CD4-positive, alpha-beta T cell treated with Interleukin-2 at 100 ng/mL for 4 hours (primary cell): Measurements from ENCODE around the gene CHST8.
"Not testable (repeated sequence)": the region's sequence is repeated elsewhere in the genome, so short reads cannot be mapped to it uniquely, and the experiment has no call there.

ENCODE experiments used
- DNase-seq: peaks from one replicate; pipeline ENCODE4 v3.0.0-alpha.2; 2020; ENCODE audit warnings: low spot score

Gene CHST8

DNA sequence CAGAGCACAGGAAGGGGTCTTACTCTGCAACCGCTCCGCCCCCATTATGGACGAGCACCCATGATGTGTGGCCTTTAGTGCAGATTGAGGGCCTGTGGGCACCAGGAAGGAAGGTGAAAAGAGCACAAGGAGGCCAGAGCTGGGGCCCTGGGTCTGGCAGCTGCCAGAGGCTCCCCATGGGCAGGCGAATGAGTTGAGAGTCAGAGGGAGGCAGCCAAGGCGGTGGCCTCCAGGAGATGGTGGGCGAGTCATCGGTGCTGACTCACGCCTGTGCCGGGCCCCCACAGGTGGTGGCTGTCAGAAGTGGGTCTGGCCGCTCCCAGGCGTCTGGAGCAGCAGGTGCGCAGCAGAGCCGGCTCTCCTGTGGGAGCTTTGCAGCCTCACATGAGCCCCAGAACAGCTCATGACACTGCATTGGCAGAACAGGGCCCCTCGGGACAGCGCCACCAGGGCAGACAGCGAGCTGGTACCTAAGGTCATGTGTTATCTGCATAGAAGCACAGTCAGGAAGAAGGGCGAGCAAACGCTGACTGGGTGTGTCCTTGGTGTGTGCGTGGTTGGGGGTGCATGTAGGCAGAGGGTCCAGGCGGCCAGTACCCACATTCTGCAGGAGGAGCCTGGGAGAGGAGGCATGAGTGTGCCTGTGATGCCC is 68.8 kb downstream of the CHST8 start:
- no peak for DNase-seq

DNA sequence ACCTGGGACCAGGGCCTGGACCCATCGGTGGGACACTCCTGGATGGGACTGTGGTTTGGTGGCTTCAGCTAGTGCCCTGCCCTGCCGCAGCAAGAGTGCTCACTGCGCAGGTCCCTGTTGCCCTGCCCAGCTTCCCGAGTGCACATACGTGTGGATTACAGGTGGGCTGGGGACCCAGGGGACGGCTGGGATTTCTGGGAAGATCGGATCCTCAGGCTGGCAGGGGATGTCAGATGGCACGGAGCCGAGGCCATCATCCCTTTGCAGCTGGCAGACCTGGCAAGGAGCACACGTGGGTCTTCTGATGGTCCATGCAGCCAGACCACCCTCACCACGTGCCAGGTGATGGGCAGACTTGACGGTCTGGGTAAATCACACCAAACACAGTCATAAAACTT is 69.3 kb downstream of the CHST8 start:
- DNase-seq: no peak

DNA sequence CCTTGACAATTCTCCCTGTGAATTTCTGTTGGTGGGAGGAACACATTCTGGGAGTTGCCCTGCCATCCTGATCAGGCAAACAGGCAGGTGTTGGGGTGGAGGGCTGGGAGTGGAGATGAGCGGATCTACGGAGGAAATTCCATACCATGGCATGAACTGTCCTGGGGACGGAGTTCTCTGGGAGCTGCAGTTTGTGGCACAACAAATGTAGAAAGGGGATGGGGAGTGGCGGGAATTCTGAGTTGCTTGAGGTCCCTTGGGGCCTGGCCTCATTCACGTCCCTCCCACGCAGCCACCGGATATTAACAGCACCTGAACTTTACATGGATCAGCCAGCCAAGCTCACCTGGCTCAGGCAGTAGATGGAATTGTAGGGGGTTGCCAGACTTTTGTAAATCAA is 70.0 kb downstream of the CHST8 start:
- no peak for DNase-seq

DNA sequence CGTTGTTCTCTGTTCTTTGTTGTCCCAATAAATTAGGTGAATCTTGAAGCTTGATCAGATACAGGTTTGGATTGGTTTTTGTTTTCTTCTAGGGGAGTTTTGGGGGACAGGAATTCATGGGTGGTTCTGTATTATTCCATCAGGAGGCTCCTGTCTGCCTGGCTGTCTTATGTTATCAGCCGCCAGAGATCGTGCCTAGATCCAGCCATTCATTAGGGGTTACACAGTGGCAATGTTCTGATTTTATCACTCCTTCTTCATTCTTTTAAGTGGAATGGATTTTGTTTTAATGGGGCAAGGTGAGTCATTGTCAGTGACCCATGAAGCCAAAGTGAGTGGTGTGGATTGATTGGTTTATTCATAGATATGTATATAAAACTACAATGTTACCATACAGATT is 71.9 kb downstream of the CHST8 start:
- no peak for DNase-seq

DNA sequence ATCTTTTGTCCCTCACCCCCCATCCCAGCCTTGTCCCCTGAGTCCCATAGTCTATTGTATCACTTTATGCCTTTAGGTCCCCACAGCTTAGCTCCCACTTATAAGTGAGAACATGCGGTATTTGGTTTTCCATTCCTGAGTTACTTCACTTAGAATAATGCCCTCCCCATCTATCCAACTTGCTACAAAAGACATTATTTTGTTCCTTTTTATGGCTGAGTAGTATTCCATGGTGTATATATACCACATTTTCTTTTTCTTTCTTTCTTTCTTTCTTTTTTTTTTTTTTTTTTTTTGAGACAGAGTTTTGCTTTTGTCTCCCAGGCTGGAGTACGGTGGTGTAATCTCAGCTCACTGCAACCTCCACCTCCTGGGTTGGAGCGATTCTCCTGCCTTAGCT is 73.8 kb downstream of the CHST8 start:
- not testable (repeated sequence) for DNase-seq

- no peak for DNase-seq
Measured at GRCh38 chr19:33697766-33698165, 76.0 kb downstream of the CHST8 start.

- no peak for DNase-seq
Measured at GRCh38 chr19:33698576-33699435, 77.1 kb downstream of the CHST8 start.

- no peak for DNase-seq
Measured at GRCh38 chr19:33699754-33700407, 78.1 kb downstream of the CHST8 start.

GRCh38 chr19:33700408-33701013 is 78.8 kb downstream of the CHST8 start:
- no peak for DNase-seq

DNA sequence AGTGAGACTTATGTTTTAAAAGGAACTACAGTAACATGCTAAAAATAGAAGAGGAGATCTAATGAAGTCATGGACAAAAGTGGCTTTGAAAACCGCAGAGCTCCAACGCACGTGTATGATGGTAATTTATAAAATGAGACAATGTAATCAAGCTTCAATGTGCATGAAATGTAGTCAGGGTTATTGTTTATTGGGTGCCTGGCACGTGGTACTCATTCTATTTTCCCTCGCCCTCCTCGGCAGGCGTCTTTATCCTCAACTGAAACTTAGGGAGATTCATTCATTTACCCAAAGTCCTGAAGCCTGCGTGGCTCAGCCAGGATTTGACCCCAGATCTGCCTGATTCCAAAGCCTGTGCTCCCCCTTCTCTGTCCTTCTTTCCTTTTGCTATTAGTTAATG is 79.8 kb downstream of the CHST8 start:
- DNase-seq: no peak

DNA sequence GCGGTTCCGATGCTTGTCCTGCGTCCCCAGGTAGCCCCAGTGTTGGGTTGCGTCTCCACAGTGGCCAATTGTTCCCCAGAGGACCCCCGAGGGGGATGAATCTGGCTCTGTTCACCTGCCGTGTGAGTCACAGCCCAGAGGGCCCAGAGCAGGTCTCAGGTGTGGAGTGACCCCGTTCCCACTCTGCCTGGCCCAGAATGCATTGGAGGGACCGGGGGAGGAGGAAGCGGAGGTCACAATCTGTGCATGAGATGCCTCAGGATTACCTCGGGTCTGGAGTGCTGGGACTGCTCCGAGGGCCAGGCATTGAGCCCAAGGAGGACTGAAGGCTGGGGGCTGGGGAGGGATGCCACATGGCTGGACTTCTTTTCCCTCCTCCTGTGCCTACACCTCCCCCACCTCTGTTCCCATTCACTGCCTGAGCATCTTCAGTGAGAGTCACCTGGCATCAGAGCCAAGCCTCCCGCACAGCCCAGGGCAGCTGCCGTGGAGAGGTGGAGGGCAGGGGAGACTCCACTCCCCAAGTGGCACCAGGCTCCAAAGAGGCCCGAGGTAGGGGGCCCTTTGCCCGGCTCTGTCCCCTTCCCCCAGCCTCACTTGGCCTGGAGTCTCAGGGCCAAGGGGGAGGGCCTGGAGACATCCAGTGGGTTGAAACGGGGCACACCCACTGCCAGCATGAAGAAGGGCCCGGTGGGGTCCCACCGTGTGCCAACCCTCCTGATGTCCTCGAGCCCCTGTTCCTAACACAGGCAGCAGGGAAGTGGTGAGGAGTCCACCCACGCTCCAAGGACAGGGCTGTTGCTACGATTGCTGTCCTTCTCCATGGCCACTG is 81.1 kb downstream of the CHST8 start:
- DNase-seq: no peak

- no peak for DNase-seq
Measured at GRCh38 chr19:33703438-33703750, 81.6 kb downstream of the CHST8 start.

- DNase-seq: no peak
Measured at GRCh38 chr19:33703821-33704220, 82.1 kb downstream of the CHST8 start.

DNA sequence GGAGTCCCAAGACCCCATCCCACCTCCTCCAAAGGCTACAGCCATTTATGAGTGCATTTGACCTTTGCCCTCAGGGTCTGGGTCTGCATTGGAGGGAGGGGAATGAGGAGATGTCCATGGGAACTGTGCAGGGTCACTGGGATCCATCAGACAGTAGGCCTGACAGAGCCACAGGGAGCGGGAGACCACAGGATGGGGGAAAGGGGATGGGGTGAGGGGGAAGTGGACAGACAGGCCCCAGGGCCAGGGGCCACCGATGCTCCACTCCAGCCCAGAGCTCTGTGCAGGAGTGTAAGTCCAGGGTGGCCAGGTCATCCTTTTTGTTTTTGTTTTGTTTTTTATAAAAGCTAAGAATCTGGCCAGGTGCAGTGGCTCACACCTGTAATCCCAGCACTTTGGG is 82.5 kb downstream of the CHST8 start:
- no peak for DNase-seq

DNA sequence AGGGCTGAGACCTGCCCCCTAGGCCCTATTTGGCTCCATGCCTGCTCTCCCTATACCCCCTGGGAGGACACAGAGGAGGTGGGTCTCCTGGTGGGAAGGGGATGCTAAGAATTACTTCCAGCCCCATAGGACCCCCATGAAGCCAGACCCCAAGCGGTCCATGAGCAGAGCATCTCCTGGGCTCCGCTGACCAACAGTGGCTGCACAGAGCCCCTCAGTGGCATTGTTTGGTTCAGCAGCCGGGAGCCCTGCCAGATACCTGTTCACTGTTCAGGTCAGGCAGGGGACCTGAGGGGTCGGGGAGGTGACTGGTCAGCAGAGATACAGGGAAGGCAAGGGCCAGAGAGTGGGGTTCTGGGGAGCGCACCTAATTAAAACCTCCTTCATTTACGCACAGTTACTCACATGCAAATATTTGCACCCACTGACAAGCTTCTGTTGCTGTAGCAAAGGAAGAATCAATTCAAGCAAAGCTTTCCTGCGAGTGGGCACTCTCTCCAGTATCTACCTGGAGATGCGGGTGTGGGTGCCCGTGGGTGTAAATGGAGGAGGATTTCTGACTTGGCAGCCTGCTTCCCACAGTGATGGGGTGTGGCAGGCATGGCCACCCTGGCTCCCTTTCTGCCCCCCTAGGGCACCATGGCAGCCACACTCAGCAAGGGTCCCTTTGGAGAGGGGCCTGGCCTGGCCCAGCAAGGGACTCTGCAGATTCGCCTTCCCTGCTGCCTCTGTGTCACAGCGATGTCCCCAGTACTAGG is 83.5 kb downstream of the CHST8 start:
- no peak for DNase-seq

GRCh38 chr19:33705860-33706259 is 84.1 kb downstream of the CHST8 start:
- DNase-seq: no peak

DNA sequence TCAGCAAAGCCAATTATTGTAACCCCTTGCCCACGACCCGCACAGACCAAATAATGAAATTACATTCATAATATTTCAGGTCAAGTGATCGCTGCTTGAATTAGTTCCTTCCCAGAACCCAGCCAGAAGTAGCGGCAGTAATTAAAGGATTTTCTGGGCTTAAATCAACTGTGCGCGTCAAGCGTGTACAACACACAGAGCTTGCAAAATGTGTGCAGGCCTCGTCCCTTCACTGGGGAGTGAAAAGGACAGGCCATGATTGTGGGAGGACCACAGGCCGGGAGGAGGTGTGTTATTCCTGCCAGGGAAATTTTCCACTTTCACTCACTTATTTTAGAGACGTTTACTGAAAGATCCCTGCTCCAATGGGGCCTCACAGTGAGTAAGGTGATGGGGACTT is 84.9 kb downstream of the CHST8 start:
- no peak for DNase-seq

DNA sequence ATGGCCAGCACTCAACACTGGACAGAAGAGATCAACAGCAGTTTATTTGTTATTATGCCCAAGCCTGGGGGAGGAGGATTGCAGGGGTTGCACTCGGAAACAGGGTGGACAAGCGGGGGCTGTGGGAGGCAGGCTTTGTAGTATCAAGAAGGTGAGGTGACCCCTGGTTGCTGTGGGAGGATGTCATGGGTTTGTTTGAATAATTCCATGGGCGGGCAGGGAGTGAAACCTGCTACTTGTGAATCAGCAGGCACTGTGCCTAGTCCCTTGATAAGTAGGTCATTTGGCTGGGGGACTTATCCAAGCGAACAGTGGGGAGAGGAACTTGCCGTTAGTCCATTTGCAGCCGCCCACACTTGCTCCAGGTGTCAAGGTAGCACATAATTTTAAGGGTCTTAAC is 90.5 kb downstream of the CHST8 start:
- DNase-seq: no peak

GRCh38 chr19:33713194-33713593 is 91.4 kb downstream of the CHST8 start:
- DNase-seq: no peak

DNA sequence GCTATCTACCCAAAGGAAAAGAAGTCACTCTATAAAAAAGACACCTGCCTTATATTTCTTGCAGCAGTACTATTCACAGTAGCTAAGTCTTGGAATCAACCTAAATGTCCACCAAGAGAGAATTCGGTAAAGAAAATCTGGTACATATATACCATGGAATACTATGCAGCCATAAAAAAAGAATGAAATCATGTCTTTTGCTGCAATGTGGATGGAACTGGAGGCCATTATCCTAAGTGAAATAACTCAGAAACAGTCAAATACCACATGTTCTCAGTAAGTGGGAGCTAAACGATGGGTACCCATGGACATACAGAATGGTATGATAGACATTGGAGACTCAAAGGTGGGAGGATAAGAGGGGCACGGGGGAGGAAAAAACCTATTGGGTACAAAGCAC is 92.4 kb downstream of the CHST8 start:
- no peak for DNase-seq

- no peak for DNase-seq
Measured at GRCh38 chr19:33715462-33715861, 93.7 kb downstream of the CHST8 start.
